Measurements from ENCODE around the gene PEX13. TPM values are rescaled to one million over a fixed set of nuclear protein-coding genes. Genes with fewer than 3 reads are reported as not detected.
"Not testable (repeated sequence)": the region's sequence is repeated elsewhere in the genome, so short reads cannot be mapped to it uniquely, and the experiment has no call there.

Gene PEX13
- total RNA-seq, 4 donors from 2014 or later = 13.6 to 30.1 (median 23.2) TPM

- DNase-seq (ENCODE audit: low spot score) = peak; percentile 42
Measured at GRCh38 chr2:61017003-61017555, 441 bp upstream of the PEX13 start.

DNA sequence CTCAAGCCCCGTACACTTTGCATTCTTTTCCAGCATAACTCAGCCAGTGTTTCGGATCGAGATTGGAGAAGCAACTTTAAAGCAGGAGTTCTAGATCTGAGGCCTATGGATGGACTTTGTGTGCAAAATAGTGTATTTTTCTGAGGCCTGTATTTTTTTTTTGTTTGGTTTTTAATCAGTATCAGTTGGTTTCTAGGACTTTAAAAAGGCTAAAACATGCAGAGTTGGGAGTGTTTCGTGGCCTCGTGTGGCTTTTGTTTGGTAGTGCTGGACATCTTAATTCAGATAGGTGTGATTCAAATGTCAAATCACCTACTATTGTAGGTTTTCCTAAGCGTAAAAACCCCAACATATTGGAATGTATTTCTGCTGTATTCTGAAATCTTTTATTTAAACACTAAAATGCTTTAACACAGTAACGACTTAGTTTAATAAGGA lies 817 bp downstream of the PEX13 start:
- DNase-seq (ENCODE audit: low spot score) = no peak
- no peak for ATAC-seq (ENCODE audit: low FRiP score)
- TF ChIP-seq, protein P1, sequence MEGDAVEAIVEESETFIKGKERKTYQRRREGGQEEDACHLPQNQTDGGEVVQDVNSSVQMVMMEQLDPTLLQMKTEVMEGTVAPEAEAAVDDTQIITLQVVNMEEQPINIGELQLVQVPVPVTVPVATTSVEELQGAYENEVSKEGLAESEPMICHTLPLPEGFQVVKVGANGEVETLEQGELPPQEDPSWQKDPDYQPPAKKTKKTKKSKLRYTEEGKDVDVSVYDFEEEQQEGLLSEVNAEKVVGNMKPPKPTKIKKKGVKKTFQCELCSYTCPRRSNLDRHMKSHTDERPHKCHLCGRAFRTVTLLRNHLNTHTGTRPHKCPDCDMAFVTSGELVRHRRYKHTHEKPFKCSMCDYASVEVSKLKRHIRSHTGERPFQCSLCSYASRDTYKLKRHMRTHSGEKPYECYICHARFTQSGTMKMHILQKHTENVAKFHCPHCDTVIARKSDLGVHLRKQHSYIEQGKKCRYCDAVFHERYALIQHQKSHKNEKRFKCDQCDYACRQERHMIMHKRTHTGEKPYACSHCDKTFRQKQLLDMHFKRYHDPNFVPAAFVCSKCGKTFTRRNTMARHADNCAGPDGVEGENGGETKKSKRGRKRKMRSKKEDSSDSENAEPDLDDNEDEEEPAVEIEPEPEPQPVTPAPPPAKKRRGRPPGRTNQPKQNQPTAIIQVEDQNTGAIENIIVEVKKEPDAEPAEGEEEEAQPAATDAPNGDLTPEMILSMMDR (IDR thresholded peaks at IDR 0.05) = no peak

More at GRCh38 chr2:61017003-61017555, 441 bp upstream of the PEX13 start:
- TF ChIP-seq, protein P1 (IDR thresholded peaks at IDR 0.05) = no peak
- ATAC-seq (ENCODE audit: low FRiP score) = peak; percentile 87

- DNase-seq (ENCODE audit: low spot score) = no peak
- ATAC-seq (ENCODE audit: low FRiP score) = no peak
- TF ChIP-seq, protein P1 (IDR thresholded peaks at IDR 0.05) = no peak
Measured at GRCh38 chr2:61018798-61019197, 1.3 kb downstream of the PEX13 start.

DNA sequence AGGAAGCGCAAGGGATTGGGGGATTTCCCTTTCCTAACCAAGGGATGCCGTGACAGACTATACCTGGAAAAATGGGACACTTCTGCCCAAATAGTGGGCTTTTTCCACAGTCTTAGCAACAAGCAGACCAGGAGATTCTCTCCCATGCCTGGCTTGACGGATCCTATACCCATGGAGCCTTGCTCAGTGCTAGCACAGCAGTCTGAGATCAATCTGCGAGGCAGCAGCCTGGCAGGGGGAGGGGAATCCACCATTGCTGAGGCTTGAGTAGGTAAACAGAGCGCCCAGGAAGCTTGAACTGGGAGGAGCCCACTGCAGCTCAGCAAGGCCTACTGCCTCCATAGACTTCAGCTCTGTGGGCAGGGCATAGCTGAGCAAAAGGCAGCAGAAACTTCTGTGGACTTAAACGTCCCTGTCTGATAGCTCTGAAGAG lies 3.7 kb downstream of the PEX13 start:
- TF ChIP-seq, protein P1 (IDR thresholded peaks at IDR 0.05) = no peak
- ATAC-seq (ENCODE audit: low FRiP score) (no peak), DNase-seq (ENCODE audit: low spot score) (no peak)

- ATAC-seq (ENCODE audit: low FRiP score) = no peak
- TF ChIP-seq, protein P1 (IDR thresholded peaks at IDR 0.05) = no peak
- no peak for DNase-seq (ENCODE audit: low spot score)
Measured at GRCh38 chr2:61023670-61024069, 6.2 kb downstream of the PEX13 start.

DNA sequence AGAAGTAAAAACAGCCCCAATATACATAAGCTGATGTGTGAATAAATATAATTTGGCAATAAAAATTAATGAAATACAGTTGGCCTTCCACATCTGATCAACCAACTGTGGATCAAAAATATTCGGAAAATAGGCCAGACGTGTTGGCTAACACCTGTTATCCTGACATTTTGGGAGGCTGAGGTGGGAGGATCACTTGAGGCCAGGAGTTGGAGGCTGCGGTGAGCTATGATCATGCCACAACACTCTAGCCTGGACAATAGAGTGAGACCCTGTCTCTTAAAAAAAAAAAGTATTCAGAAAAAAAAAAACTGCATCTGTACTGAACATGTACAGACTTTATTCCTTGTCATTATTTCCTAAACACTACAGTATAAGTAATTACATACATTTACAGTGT lies 12.0 kb downstream of the PEX13 start:
- TF ChIP-seq, protein P1 (IDR thresholded peaks at IDR 0.05) = no peak
- ATAC-seq (ENCODE audit: low FRiP score) (no peak), DNase-seq (ENCODE audit: low spot score) (no peak)

GRCh38 chr2:61034592-61034991 lies 17.1 kb downstream of the PEX13 start:
- DNase-seq (ENCODE audit: low spot score); ATAC-seq (ENCODE audit: low FRiP score): not testable (repeated sequence)

DNA sequence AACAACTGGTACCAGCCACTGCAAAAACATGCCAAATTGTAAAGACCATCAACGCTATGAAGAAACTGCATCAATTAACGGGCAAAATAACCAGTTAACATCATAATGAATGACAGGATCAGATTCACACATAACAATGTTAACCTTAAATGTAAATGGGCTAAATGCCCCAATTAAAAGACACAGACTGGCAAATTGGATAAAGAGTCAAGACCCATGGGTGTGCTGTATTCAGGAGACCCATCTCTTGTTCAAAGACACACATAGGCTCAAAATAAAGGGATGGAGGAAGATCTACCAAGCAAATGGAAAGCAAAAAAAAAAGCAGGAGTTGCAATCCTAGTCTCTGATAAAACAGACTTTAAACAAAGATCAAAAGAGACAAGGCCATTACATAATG lies 19.1 kb downstream of the PEX13 start:
- not testable (repeated sequence) for ATAC-seq (ENCODE audit: low FRiP score); DNase-seq (ENCODE audit: low spot score)
